ENCODE data around the gene TMPRSS15.

Gene TMPRSS15

GRCh38 chr21:18294100-18294499 is 109.5 kb downstream of the TMPRSS15 start:
- Histone ChIP-seq H3K4me2 (no peak overlapping the region), H4K20me1 (no peaks in the 10 kb centered on the region), H3K27ac (no peak overlapping the region), H3K27me3 (no peaks in the 10 kb centered on the region), H3K4me1 (no peaks in the 10 kb centered on the region), H3K9ac (no peak overlapping the region), H3K4me3 (no peak overlapping the region), H3K36me3 (no peaks in the 10 kb centered on the region), H3K9me3 (replicated peaks in 1 of 11) (no peaks in the 10 kb centered on the region)
- TF ChIP-seq Cebpa-rat (IDR thresholded peaks at IDR 0.05) = no peak

- H3K4me2 ChIP-seq = no peak overlapping the region
Measured at GRCh38 chr21:18289876-18290275, 113.7 kb downstream of the TMPRSS15 start.

DNA sequence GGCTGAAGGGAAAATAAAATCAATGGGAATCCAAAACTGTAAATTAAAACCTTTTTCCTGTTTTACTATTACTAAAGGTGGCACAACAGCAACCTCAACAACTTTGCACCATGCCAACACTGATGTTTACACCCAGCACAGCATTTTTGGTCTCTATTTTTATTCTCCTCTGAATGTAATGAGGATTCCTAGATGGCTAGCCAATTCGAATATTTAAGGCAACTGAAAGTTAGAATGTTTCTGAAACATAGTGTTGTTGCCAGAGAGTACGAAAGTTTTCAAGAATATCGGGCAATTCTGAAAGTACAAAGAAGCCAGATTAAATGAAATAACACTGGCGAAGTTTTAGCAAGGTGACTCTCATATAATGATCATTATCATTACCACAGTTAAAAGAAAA is 118.2 kb downstream of the TMPRSS15 start:
- no peak overlapping the region for H3K27ac ChIP-seq
- H3K36me3 ChIP-seq = no peaks in the 10 kb centered on the region
- H4K20me1 ChIP-seq = no peaks in the 10 kb centered on the region
- no peaks in the 10 kb centered on the region for H3K27me3 ChIP-seq
- H3K4me3 ChIP-seq = no peak overlapping the region
- no peaks in the 10 kb centered on the region for H3K9me3 ChIP-seq (replicated peaks in 1 of 11)
- no peak for TF ChIP-seq Cebpa-rat (IDR thresholded peaks at IDR 0.05)
- H3K4me1 ChIP-seq = no peaks in the 10 kb centered on the region
- no peak overlapping the region for H3K4me2 ChIP-seq
- no peak overlapping the region for H3K9ac ChIP-seq

More at GRCh38 chr21:18289876-18290275, 113.7 kb downstream of the TMPRSS15 start:
- Histone ChIP-seq H3K9me3 (replicated peaks in 1 of 11) (no peaks in the 10 kb centered on the region), H3K9ac (no peak overlapping the region), H3K36me3 (no peaks in the 10 kb centered on the region), H3K4me1 (no peaks in the 10 kb centered on the region), H3K27me3 (no peaks in the 10 kb centered on the region), H4K20me1 (no peaks in the 10 kb centered on the region), H3K4me3 (no peak overlapping the region), H3K27ac (no peak overlapping the region)
- TF ChIP-seq Cebpa-rat (IDR thresholded peaks at IDR 0.05) = no peak

- no peak overlapping the region for H3K27ac ChIP-seq
- no peak overlapping the region for H3K4me2 ChIP-seq
Measured at GRCh38 chr21:18275781-18276180, 127.8 kb downstream of the TMPRSS15 start.

GRCh38 chr21:18274370-18274769 is 129.2 kb downstream of the TMPRSS15 start:
- no peak overlapping the region for H3K9ac ChIP-seq
- no peaks in the 10 kb centered on the region for H3K36me3 ChIP-seq
- no peaks in the 10 kb centered on the region for H3K4me1 ChIP-seq
- no peak overlapping the region for H3K4me3 ChIP-seq
- TF ChIP-seq Cebpa-rat (IDR thresholded peaks at IDR 0.05) = no peak
- no peak overlapping the region for H3K27ac ChIP-seq
- H3K27me3 ChIP-seq = no peaks in the 10 kb centered on the region
- H4K20me1 ChIP-seq = no peaks in the 10 kb centered on the region
- no peaks in the 10 kb centered on the region for H3K9me3 ChIP-seq (replicated peaks in 1 of 11)
- H3K4me2 ChIP-seq = no peak overlapping the region

More at GRCh38 chr21:18275781-18276180, 127.8 kb downstream of the TMPRSS15 start:
- Histone ChIP-seq H3K9me3 (replicated peaks in 1 of 11) (no peaks in the 10 kb centered on the region), H3K27me3 (no peaks in the 10 kb centered on the region), H3K4me3 (no peak overlapping the region), H4K20me1 (no peaks in the 10 kb centered on the region), H3K9ac (no peak overlapping the region), H3K4me1 (no peaks in the 10 kb centered on the region), H3K36me3 (no peaks in the 10 kb centered on the region)
- no peak for TF ChIP-seq Cebpa-rat (IDR thresholded peaks at IDR 0.05)

DNA sequence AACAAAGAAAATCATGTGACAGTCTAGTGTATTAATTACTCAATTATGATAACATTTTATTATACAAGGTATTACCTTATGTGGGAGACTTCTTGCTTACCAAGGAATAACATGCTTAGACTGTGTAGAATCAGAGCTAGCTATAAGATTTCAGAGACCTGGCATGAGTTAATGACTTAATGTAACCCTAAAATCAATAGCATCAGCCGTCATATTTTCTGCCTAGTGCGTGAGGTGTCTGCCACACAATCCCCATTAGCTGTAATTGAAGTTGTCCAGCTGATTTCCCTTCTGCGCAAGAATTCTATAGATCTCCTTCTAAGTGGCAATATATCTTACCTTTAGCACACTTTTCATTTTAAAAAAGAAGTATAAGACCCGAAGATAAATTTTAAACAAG is 130.2 kb downstream of the TMPRSS15 start:
- Histone ChIP-seq H3K27ac (no peak overlapping the region), H3K4me3 (no peak overlapping the region), H3K4me2 (no peak overlapping the region), H3K27me3 (no peaks in the 10 kb centered on the region), H3K9ac (no peak overlapping the region), H3K9me3 (replicated peaks in 1 of 11) (no peaks in the 10 kb centered on the region), H3K36me3 (no peaks in the 10 kb centered on the region), H3K4me1 (no peaks in the 10 kb centered on the region), H4K20me1 (no peaks in the 10 kb centered on the region)
- no peak for TF ChIP-seq Cebpa-rat (IDR thresholded peaks at IDR 0.05)

DNA sequence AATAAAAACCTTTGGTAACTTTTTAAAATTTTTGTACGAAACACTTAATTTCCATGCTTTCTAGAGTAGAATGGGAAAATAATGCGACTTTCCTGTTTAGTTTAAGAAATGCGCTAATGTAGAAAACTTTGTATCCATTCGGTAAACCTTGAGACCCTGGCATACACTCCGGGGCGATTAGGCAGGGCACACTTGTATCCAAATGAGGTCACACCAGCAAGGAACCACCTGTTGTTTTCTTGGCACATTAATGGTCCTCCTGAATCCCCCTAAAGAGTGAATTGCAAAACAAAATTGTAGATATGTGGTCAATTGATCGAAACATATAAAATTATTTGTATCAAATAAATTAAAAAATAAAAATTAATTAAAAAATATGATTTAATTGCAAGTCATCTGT is 133.7 kb downstream of the TMPRSS15 start:
- Histone ChIP-seq H3K4me3 (no peak overlapping the region), H3K4me1 (no peaks in the 10 kb centered on the region), H3K4me2 (no peak overlapping the region), H4K20me1 (no peaks in the 10 kb centered on the region), H3K27me3 (no peaks in the 10 kb centered on the region), H3K36me3 (no peaks in the 10 kb centered on the region), H3K27ac (no peak overlapping the region), H3K9me3 (replicated peaks in 1 of 11) (no peaks in the 10 kb centered on the region), H3K9ac (no peak overlapping the region)
- TF ChIP-seq Cebpa-rat (IDR thresholded peaks at IDR 0.05) = no peak

DNA sequence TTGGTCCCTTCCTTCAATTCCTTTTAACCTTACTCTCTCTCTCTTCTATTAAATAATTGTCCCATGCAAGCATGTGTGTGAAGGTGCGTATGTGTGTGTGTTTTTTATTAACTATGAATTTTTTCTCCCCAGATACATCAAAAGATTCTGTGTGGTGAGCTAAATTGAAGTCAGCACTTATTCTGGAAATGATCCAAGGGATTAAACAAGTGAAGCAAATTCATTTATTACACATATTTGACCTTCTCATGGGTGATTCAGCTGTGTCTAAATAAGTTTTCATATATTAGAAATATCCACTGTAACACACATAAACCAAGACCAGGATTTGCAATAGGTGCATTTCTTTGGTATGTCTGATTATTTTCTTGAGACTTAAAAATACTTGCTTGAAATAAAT is 134.7 kb downstream of the TMPRSS15 start:
- Histone ChIP-seq H3K4me1 (no peaks in the 10 kb centered on the region), H3K36me3 (no peaks in the 10 kb centered on the region), H3K4me3 (no peak overlapping the region), H3K4me2 (no peak overlapping the region), H3K27ac (no peak overlapping the region), H4K20me1 (no peaks in the 10 kb centered on the region), H3K9me3 (replicated peaks in 1 of 11) (no peaks in the 10 kb centered on the region), H3K9ac (no peak overlapping the region), H3K27me3 (no peaks in the 10 kb centered on the region)
- TF ChIP-seq Cebpa-rat (IDR thresholded peaks at IDR 0.05) = no peak

DNA sequence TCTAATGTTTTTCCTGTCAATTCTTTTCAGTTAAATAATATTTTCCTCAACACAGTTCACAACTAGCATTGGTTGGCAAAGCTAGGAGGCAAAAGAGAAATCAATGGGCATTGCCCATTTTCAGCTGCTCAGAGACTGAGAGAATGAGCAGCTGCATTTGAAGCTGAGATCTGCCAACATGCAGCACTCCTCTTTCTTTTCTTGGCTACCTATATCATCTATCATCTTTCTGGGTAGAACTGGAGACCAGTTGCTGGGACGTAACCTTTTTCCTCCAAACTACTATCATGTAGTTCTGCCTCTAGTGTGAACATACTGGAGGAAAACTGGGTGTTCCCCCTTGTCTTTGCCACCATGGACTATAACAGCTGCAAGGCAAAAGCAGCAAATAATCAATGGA is 136.1 kb downstream of the TMPRSS15 start:
- no peak overlapping the region for H3K9ac ChIP-seq
- no peaks in the 10 kb centered on the region for H3K27me3 ChIP-seq
- no peaks in the 10 kb centered on the region for H3K4me1 ChIP-seq
- H3K4me3 ChIP-seq = no peak overlapping the region
- H3K9me3 ChIP-seq (replicated peaks in 1 of 11) = no peaks in the 10 kb centered on the region
- no peaks in the 10 kb centered on the region for H3K36me3 ChIP-seq
- H3K4me2 ChIP-seq = no peak overlapping the region
- H3K27ac ChIP-seq = no peak overlapping the region
- no peaks in the 10 kb centered on the region for H4K20me1 ChIP-seq
- no peak for TF ChIP-seq Cebpa-rat (IDR thresholded peaks at IDR 0.05)

GRCh38 chr21:18265944-18266343 is 137.6 kb downstream of the TMPRSS15 start:
- H3K4me1 ChIP-seq = no peaks in the 10 kb centered on the region
- no peak overlapping the region for H3K27ac ChIP-seq
- H3K9me3 ChIP-seq (replicated peaks in 1 of 11) = no peaks in the 10 kb centered on the region
- H3K4me2 ChIP-seq = no peak overlapping the region
- H3K27me3 ChIP-seq = no peaks in the 10 kb centered on the region
- no peaks in the 10 kb centered on the region for H4K20me1 ChIP-seq
- TF ChIP-seq Cebpa-rat (IDR thresholded peaks at IDR 0.05) = no peak
- H3K4me3 ChIP-seq = no peak overlapping the region
- no peaks in the 10 kb centered on the region for H3K36me3 ChIP-seq
- H3K9ac ChIP-seq = no peak overlapping the region

DNA sequence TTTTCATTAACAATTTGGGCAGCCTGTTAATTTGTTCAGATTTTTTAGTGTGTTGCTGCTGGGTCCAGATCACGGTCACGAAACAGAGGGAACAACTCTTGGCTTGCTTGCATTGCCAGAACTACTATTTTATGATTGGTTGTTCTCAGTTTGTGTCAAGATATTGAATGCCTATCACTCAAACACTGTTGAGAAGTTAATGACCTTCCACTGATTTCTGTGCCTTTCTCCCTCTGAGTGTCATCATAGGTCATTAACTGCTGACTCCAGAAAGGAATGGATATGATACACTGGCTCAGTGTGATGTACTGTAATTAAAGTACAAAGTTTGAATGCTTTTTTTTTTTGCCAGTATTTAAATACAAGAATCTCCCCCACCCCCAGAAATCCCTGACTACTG is 149.8 kb downstream of the TMPRSS15 start:
- Histone ChIP-seq H3K4me2 (no peak overlapping the region), H3K27me3 (no peaks in the 10 kb centered on the region), H3K36me3 (no peaks in the 10 kb centered on the region), H3K9me3 (replicated peaks in 1 of 11) (no peaks in the 10 kb centered on the region), H3K9ac (no peak overlapping the region), H3K27ac (no peak overlapping the region), H4K20me1 (no peaks in the 10 kb centered on the region), H3K4me3 (no peak overlapping the region), H3K4me1 (no peaks in the 10 kb centered on the region)
- TF ChIP-seq Cebpa-rat (IDR thresholded peaks at IDR 0.05) = no peak

All from BLaER1 treated with 17β-estradiol and CSF1 and Interleukin-3, amounts not matched to agents 10 nM and 100 nM (cell line).